Activated CD8-positive, alpha-beta memory T cell treated with anti-CD3 and anti-CD28 coated beads, Interleukin-2, amount 50 U/mL, for 24 hours (primary cell): ENCODE data around the gene CARM1.

Experiments
- DNase-seq: peaks from one replicate; pipeline ENCODE4 v3.0.0-alpha.2; 2020; ENCODE audit errors: extremely low read depth

Gene CARM1

DNA sequence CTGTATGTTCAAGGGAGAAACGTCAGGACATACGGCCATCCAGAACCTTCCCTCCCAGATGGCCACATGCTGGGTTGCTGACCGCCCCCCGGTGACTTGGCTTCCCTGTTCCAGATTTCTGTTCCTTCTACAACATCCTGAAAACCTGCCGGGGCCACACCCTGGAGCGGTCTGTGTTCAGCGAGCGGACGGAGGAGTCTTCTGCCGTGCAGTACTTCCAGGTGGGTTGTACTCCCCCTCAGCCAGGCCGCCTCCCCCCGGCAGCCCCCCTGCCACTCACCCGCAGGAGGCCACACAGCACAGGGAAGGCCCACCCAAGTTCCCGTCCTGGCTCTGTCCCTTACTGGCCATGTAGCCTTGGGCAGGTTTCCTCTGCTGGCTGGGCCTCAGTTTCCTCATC is 36.6 kb downstream of the CARM1 start:
- no peak for DNase-seq

GRCh38 chr19:10908380-10908960 is 37.1 kb downstream of the CARM1 start:
- no peak for DNase-seq

- no peak for DNase-seq
Observed at GRCh38 chr19:10911579-10912363, 40.4 kb downstream of the CARM1 start.

DNA sequence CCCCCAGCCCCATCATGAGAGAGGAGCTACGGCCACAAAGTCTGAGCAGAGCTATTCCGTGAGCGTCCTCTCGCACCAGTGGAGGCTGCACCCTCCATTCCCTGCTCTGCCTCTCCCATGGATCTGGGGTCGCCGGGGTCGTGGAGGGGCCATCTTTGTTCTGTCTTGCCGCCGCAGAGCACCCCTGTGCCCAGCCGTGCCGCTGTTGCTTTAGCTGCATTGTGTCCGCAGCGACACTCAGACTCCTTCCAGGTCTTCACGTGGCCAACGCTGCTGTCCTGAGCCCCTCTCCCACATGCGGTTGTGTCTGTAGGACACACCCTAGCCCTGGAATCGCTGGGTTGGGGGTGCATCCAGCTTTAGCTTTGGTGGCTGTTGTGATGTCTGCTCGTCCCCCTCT is 41.3 kb downstream of the CARM1 start:
- no peak for DNase-seq

- DNase-seq = no peak
Observed at GRCh38 chr19:10913716-10914340, 42.5 kb downstream of the CARM1 start.

DNA sequence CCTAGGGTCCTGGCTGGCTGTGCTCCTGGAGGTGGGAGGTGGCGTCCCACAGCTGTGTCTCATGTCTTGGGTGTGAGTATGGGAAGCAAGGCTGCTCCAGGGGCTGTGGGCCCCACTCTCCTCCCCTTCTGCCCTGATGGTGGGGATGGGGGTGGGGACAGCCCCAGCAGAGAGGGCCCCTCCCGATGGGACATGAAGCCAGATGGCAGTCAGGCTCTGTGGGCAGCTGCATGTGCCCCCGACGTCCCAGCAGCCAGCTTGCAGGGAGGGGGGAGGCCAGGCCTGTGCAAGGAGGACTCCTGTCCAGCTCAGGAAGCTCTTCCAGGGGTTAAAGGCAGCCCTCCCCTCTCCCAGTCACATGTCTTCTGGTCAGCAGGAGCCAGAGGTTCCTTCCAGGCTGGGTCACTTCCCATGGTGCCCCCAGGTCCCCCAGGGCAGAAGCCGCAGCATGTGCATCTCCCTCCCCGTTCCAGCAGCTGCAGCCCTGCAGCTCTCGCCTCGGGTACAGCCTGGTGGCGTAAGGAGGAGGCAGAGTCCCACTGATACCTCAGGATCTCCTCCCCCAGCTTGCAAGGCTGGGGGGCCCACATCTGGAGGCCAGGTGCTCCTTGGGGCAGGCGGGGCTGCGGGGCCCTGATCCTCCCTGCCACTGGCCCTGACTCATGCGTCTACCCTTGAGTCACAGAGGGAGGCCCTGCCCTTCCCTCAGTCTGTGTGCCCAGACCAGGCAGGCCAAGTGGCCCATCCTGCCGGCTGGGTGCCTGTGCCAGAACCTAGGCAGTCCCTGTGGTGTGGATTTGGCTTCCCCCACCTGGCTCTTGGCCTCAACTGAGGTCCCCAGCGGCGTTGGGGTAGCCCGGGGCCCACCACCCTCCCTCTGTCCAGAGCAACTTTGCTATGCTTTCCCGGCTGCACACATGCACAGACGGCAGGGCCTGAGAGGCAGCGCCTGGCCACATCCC is 44.1 kb downstream of the CARM1 start:
- DNase-seq = no peak

GRCh38 chr19:10916602-10917001 is 45.2 kb downstream of the CARM1 start:
- no peak for DNase-seq

GRCh38 chr19:10918359-10918758 is 47.0 kb downstream of the CARM1 start:
- DNase-seq = no peak

DNA sequence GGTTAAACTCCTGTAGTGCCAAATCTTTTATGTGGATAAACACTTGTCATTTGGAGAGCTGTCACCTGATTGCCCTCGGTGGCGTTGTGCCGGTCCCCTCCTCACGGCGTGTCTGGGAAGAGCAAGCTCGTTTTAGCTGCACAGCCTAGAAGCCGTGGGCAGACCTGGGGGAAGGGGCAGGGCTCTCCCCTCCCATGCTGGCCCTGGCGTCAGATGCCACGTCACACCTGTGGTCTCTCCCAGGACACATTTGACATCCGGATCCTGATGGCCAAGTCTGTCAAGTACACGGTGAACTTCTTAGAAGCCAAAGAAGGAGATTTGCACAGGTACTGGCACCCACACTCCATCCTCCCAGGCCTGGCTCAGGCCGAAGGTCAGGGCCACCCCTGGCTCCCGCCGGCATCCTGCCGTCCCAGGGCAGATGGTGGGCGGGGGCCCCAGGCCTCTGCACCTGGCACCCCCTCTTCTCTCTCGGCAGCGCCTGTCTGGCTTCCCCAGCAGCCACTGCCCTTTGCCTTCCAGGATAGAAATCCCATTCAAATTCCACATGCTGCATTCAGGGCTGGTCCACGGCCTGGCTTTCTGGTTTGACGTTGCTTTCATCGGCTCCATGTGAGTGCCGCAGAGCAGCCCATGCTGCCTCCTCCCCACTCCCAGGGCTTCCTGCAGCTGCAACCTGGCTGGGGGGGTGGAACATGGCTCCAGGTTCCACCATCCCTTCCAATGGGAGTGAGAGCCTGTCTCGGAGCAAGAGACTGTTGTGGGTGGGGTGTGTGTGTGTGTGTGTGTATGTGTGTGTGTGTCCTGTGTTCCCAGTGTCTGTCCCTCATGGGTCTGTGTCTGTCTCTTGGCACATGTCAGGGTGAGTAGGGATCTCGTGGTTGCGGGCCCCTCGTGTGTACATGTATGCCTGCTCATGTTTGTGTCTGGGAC is 48.3 kb downstream of the CARM1 start:
- no peak for DNase-seq

GRCh38 chr19:10920288-10920655 is 48.9 kb downstream of the CARM1 start:
- DNase-seq = no peak

DNA sequence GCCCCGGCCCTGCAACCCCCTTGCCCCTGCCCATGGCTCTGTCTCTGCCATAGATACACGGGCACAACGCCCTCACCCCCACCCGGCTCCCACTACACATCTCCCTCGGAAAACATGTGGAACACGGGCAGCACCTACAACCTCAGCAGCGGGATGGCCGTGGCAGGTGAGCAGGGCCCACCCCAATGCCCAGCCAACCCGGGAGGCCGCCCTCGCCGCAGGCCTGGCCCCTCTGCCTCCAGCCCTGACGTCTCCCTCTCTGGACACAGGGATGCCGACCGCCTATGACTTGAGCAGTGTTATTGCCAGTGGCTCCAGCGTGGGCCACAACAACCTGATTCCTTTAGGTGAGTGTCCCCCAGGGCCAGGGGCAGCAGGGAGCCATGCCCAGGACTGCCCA is 49.4 kb downstream of the CARM1 start:
- DNase-seq = no peak

DNA sequence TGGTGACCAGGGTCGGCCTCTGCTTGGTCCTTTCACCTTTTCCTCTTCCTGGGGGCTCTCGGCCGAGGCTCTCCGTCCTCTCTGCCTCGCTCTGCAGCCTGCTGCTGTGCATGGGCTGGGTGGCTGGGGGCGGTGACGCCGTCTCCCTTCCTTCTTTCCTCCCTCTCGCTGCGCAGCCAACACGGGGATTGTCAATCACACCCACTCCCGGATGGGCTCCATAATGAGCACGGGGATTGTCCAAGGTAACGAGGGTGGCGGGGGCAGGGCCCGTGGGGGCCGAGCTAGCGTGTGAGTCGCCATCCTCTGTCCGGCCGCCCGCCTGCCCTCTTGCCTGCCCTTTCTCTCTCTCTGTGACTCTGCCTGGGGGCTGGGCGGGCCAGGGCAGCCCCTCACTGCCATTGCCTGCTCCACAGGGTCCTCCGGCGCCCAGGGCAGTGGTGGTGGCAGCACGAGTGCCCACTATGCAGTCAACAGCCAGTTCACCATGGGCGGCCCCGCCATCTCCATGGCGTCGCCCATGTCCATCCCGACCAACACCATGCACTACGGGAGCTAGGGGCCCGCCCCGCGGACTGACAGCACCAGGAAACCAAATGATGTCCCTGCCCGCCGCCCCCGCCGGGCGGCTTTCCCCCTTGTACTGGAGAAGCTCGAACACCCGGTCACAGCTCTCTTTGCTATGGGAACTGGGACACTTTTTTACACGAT is 50.0 kb downstream of the CARM1 start:
- no peak for DNase-seq

- no peak for DNase-seq
Observed at GRCh38 chr19:10921910-10922637, 50.7 kb downstream of the CARM1 start.

DNA sequence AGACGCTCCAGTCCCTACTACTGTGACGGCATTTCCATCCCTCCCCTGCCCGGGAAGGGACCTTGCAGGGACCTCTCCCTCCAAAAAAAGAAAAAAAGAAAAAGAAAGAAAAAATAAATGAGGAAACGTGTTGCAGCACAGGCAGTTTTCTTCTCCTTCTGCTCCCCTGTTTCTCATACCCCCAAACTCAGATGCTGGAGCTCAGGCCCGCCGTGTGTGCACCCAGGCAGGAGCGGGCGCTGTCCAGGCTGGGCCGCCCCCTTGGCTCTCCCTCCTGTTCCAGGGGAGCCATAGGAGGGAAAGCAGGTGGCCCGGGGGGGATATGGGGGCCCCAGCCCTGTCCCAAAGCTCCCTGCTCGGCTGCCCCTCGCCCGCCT is 51.3 kb downstream of the CARM1 start:
- DNase-seq = no peak

- no peak for DNase-seq
Observed at GRCh38 chr19:10923260-10924112, 52.1 kb downstream of the CARM1 start.

- no peak for DNase-seq
Observed at GRCh38 chr19:10924597-10924996, 53.2 kb downstream of the CARM1 start.

- DNase-seq = no peak
Observed at GRCh38 chr19:10927730-10928562, 56.6 kb downstream of the CARM1 start.
